GM23338 (cell line): ENCODE data around the gene NSD1. TPM values are rescaled to one million over a fixed set of nuclear protein-coding genes. Genes with fewer than 3 reads are reported as not detected.
A peak's percentile ranks its signal among the peaks of the same experiment; 100 is the strongest.

Experiments
- ATAC-seq: fragments of 200-7000 bp; cut with Tn5 transposase; 3 replicates; pipeline ENCODE4 v1.9.1; 2020
- DNase-seq: peaks from one replicate; pipeline ENCODE4 v3.0.0-alpha.2; 2015; ENCODE audit warnings: low spot score
- H2AFZ ChIP-seq: fragments of 200-600 bp; sonication (generic); 2 replicates; pipeline ENCODE4 v1.8.0; 2016; ENCODE audit warnings: antibody characterized with exemption, mild to moderate bottlenecking, moderate library complexity
- H3F3A ChIP-seq: fragments of 200-600 bp; sonication (generic); replicated peaks from 2 replicates; pipeline ENCODE4 v1.8.0; 2017; ENCODE audit warnings: antibody characterized with exemption, mixed run types, low read depth
- H3K27ac ChIP-seq: fragments of 200-600 bp; sonication (generic); 2 replicates; pipeline ENCODE4 v1.6.1; 2016; ENCODE audit warnings: low read depth
- H3K27me3 ChIP-seq: fragments of 200-600 bp; sonication (generic); 2 replicates; pipeline ENCODE4 v1.8.0; 2016; ENCODE audit warnings: mild to moderate bottlenecking, mixed run types, moderate library complexity; ENCODE audit not compliant: insufficient read depth
- H3K36me3 ChIP-seq: fragments of 200-600 bp; sonication (generic); 2 replicates; pipeline ENCODE4 v1.8.0; 2016; ENCODE audit warnings: mild to moderate bottlenecking; ENCODE audit not compliant: insufficient read depth
- H3K4me1 ChIP-seq: fragments of 200-600 bp; sonication (generic); 2 replicates; pipeline ENCODE4 v1.8.0; 2016; ENCODE audit warnings: mild to moderate bottlenecking, moderate library complexity; ENCODE audit not compliant: insufficient read depth
- H3K4me2 ChIP-seq: fragments of 200-600 bp; sonication (generic); 2 replicates; pipeline ENCODE4 v1.7.1; 2017; ENCODE audit warnings: mixed run types
- H3K4me3 ChIP-seq: fragments of 200-600 bp; sonication (generic); 2 replicates; pipeline ENCODE4 v1.6.1; 2016; ENCODE audit warnings: mixed run types
- H3K79me2 ChIP-seq: fragments of 200-600 bp; sonication (generic); replicated peaks from 2 replicates; pipeline ENCODE4 v1.8.0; 2017; ENCODE audit warnings: mild to moderate bottlenecking; ENCODE audit not compliant: insufficient read depth
- H3K9me2 ChIP-seq: fragments of 200-600 bp; sonication (generic); 2 replicates; pipeline ENCODE4 v1.8.0; 2017; ENCODE audit not compliant: insufficient read depth
- H4K20me1 ChIP-seq: fragments of 200-600 bp; sonication (generic); replicated peaks from 2 replicates; pipeline ENCODE4 v1.8.0; 2017; ENCODE audit warnings: mild to moderate bottlenecking; ENCODE audit not compliant: insufficient read depth
- H3K27ac Mint-ChIP-seq: 2 replicates; pipeline ENCODE4 v1.8.0; 2020; ENCODE audit warnings: inconsistent platforms, mild to moderate bottlenecking, moderate library complexity, mixed read lengths
- H3K27me3 Mint-ChIP-seq: 3 replicates; pipeline ENCODE4 v1.8.0; 2022; ENCODE audit warnings: low read depth, mild to moderate bottlenecking, moderate library complexity, mixed read lengths, inconsistent platforms; ENCODE audit not compliant: insufficient read depth, poor library complexity
- H3K36me3 Mint-ChIP-seq: 3 replicates; pipeline ENCODE4 v1.8.0; 2021; ENCODE audit warnings: low read depth, mild to moderate bottlenecking, inconsistent platforms, moderate library complexity, mixed read lengths
- H3K4me1 Mint-ChIP-seq: 3 replicates; pipeline ENCODE4 v1.8.0; 2020; ENCODE audit warnings: mild to moderate bottlenecking, inconsistent platforms, mixed read lengths
- H3K4me3 Mint-ChIP-seq: 3 replicates; pipeline ENCODE4 v1.8.0; 2021; ENCODE audit warnings: moderate library complexity, mild to moderate bottlenecking, inconsistent platforms, mixed read lengths
- H3K9me3 Mint-ChIP-seq: 3 replicates; pipeline ENCODE4 v1.8.0; 2020; ENCODE audit warnings: moderate library complexity, mild to moderate bottlenecking, inconsistent platforms, mixed read lengths
- CREB1 ChIP-seq: fragments of 250-450 bp; sonication (Bioruptor Pico); IDR thresholded peaks from 2 replicates; pipeline ENCODE4 v1.5.0; 2020; ENCODE audit warnings: low read depth, mild to moderate bottlenecking, moderate library complexity
- EZH2 ChIP-seq: fragments of 200-600 bp; sonication (generic); IDR thresholded peaks from one replicate; pipeline ENCODE4 v1.8.0; 2017; ENCODE audit warnings: antibody characterized with exemption, mild to moderate bottlenecking, low read depth; ENCODE audit not compliant: unreplicated experiment
- EZH2phosphoT487 ChIP-seq: fragments of 200-600 bp; sonication (generic); IDR thresholded peaks from one replicate; pipeline ENCODE4 v1.8.1; 2018; ENCODE audit warnings: antibody characterized with exemption; ENCODE audit not compliant: unreplicated experiment
- JUNB ChIP-seq: IDR thresholded peaks from one replicate; pipeline ENCODE4 v1.6.1; 2016; ENCODE audit warnings: antibody characterized with exemption; ENCODE audit not compliant: unreplicated experiment
- NANOG ChIP-seq: IDR thresholded peaks from 2 replicates; pipeline ENCODE4 v1.6.1; 2016; ENCODE audit warnings: antibody characterized with exemption, borderline replicate concordance
- POLR2AphosphoS5 ChIP-seq: IDR thresholded peaks from 2 replicates; pipeline ENCODE4 v1.6.1; 2016; ENCODE audit warnings: antibody characterized with exemption, low read depth
- STAT1 ChIP-seq: IDR thresholded peaks from one replicate; pipeline ENCODE4 v1.6.1; 2016; ENCODE audit warnings: antibody characterized with exemption; ENCODE audit not compliant: unreplicated experiment
- ZNF114 ChIP-seq: fragments of 250-450 bp; sonication (Bioruptor Pico); IDR thresholded peaks from 2 replicates; pipeline ENCODE4 v1.5.0; 2020; ENCODE audit warnings: mild to moderate bottlenecking, moderate library complexity
- ZNF331 ChIP-seq: fragments of 250-450 bp; sonication (Bioruptor Pico); IDR thresholded peaks from 2 replicates; pipeline ENCODE4 v1.5.0; 2020; ENCODE audit warnings: low read depth, mild to moderate bottlenecking, moderate library complexity
- polyA plus RNA-seq: library from polyadenylated mRNA; unstranded; fragments of >200 nt; fragmentation: Nextera tagmentation; extraction: Ambion mirVana; gene quantifications from 2 replicates; pipeline ENCODE4 v1.2.1, GENCODE V29; 2016
- total RNA-seq: library from RNA; depleted of rRNA; stranded (reverse); fragments of >200 nt; shearing (Covaris generic); gene quantifications from 2 replicates; pipeline ENCODE4 v1.2.3, GENCODE V29; 2014
- TF ChIP-seq, protein P1 (sequence below): fragments of 250-450 bp; sonication (Bioruptor Pico); IDR thresholded peaks from 2 replicates; pipeline ENCODE4 v1.5.0; 2020; ENCODE audit warnings: mild to moderate bottlenecking, moderate library complexity
- TF ChIP-seq, protein P2 (sequence below), 2 experiments: fragments of 200-600 bp in 1 of 2; sonication (generic) in 1 of 2; conservative IDR thresholded peaks; 2 replicates each; pipeline versions ENCODE4 v1.5.1 to v1.6.1; 2016 to 2017; ENCODE audit warnings: antibody characterized with exemption in 2 of 2, low read depth in 2 of 2, mild to moderate bottlenecking in 2 of 2, moderate library complexity in 1 of 2
- TF ChIP-seq, protein P3 (sequence below): IDR thresholded peaks from 2 replicates; pipeline ENCODE4 v1.6.1; 2016; ENCODE audit warnings: antibody characterized with exemption
- TF ChIP-seq, protein P4 (sequence below): IDR thresholded peaks from one replicate; pipeline ENCODE4 v1.6.1; 2018; ENCODE audit warnings: antibody characterized with exemption; ENCODE audit not compliant: unreplicated experiment

The NSD1 gene
- total and polyA plus RNA-seq, 2 experiments from 2014 or later, result 96.4 to 106 TPM

DNA sequence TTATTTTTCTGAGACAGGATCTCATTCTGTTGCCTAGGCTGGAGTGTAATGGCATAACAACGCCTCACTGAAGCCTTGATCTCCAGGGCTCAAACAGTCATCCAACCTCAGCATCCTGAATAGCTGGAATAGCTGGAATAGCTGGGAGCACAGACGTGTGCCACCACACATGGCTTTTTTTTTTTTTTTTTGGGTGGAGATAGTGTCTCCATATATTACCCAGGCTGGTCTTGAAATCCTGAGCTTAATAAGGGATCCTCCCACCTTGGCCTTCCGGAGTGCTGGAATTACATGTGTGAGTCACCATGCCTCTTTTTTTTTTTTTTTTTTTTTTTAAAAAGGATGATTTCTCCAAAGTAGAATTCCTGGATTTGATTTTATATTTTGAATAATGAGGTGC, 60.7 kb downstream of the NSD1 start:
- Mint-ChIP-seq H3K9me3 (no peaks in the 10 kb centered on the region), H3K27ac (no peak overlapping the region)

More for the DNA sequence above, 60.7 kb downstream of the NSD1 start:
- peaks cover 2% of the 10 kb centered on the region for H3K27me3 Mint-ChIP-seq
- DNase-seq (peak; percentile 37), ATAC-seq (no peak)
- Histone ChIP-seq H3K9me2 (no peaks in the 10 kb centered on the region), H3K27me3 (no peaks in the 10 kb centered on the region), H3K36me3 (peaks cover 59% of the 10 kb centered on the region), H3K4me3 (no peak overlapping the region), H4K20me1 (peaks cover 42% of the 10 kb centered on the region), H3K27ac (peak overlapping the region; percentile 45; the same call in 1 of the 2 replicates), H3K4me2 (no peak overlapping the region), H2AFZ (no peak overlapping the region), H3K79me2 (peaks cover 92% of the 10 kb centered on the region), H3K4me1 (no peaks in the 10 kb centered on the region), H3F3A (peaks cover 13% of the 10 kb centered on the region; the same call in 1 of the 2 replicates)
- no peaks in the 10 kb centered on the region for H3K4me1 Mint-ChIP-seq
- H3K36me3 Mint-ChIP-seq, result peaks cover 72% of the 10 kb centered on the region
- no peak for TF ChIP-seq EZH2
- no peak for TF ChIP-seq ZNF114
- no peak for TF ChIP-seq CREB1
- no peak for TF ChIP-seq JUNB
- TF ChIP-seq, protein P1, sequence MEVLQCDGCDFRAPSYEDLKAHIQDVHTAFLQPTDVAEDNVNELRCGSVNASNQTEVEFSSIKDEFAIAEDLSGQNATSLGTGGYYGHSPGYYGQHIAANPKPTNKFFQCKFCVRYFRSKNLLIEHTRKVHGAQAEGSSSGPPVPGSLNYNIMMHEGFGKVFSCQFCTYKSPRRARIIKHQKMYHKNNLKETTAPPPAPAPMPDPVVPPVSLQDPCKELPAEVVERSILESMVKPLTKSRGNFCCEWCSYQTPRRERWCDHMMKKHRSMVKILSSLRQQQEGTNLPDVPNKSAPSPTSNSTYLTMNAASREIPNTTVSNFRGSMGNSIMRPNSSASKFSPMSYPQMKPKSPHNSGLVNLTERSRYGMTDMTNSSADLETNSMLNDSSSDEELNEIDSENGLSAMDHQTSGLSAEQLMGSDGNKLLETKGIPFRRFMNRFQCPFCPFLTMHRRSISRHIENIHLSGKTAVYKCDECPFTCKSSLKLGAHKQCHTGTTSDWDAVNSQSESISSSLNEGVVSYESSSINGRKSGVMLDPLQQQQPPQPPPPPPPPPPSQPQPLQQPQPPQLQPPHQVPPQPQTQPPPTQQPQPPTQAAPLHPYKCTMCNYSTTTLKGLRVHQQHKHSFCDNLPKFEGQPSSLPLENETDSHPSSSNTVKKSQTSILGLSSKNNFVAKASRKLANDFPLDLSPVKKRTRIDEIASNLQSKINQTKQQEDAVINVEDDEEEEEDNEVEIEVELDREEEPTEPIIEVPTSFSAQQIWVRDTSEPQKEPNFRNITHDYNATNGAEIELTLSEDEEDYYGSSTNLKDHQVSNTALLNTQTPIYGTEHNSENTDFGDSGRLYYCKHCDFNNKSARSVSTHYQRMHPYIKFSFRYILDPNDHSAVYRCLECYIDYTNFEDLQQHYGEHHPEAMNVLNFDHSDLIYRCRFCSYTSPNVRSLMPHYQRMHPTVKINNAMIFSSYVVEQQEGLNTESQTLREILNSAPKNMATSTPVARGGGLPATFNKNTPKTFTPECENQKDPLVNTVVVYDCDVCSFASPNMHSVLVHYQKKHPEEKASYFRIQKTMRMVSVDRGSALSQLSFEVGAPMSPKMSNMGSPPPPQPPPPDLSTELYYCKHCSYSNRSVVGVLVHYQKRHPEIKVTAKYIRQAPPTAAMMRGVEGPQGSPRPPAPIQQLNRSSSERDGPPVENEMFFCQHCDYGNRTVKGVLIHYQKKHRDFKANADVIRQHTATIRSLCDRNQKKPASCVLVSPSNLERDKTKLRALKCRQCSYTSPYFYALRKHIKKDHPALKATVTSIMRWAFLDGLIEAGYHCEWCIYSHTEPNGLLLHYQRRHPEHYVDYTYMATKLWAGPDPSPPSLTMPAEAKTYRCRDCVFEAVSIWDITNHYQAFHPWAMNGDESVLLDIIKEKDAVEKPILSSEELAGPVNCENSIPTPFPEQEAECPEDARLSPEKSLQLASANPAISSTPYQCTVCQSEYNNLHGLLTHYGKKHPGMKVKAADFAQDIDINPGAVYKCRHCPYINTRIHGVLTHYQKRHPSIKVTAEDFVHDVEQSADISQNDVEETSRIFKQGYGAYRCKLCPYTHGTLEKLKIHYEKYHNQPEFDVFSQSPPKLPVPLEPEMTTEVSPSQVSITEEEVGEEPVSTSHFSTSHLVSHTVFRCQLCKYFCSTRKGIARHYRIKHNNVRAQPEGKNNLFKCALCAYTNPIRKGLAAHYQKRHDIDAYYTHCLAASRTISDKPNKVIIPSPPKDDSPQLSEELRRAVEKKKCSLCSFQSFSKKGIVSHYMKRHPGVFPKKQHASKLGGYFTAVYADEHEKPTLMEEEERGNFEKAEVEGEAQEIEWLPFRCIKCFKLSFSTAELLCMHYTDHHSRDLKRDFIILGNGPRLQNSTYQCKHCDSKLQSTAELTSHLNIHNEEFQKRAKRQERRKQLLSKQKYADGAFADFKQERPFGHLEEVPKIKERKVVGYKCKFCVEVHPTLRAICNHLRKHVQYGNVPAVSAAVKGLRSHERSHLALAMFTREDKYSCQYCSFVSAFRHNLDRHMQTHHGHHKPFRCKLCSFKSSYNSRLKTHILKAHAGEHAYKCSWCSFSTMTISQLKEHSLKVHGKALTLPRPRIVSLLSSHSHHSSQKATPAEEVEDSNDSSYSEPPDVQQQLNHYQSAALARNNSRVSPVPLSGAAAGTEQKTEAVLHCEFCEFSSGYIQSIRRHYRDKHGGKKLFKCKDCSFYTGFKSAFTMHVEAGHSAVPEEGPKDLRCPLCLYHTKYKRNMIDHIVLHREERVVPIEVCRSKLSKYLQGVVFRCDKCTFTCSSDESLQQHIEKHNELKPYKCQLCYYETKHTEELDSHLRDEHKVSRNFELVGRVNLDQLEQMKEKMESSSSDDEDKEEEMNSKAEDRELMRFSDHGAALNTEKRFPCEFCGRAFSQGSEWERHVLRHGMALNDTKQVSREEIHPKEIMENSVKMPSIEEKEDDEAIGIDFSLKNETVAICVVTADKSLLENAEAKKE (CRISPR knock-in tag), result no peak
- TF ChIP-seq ZNF331, result no peak
- TF ChIP-seq NANOG, result no peak
- TF ChIP-seq, protein P2, sequence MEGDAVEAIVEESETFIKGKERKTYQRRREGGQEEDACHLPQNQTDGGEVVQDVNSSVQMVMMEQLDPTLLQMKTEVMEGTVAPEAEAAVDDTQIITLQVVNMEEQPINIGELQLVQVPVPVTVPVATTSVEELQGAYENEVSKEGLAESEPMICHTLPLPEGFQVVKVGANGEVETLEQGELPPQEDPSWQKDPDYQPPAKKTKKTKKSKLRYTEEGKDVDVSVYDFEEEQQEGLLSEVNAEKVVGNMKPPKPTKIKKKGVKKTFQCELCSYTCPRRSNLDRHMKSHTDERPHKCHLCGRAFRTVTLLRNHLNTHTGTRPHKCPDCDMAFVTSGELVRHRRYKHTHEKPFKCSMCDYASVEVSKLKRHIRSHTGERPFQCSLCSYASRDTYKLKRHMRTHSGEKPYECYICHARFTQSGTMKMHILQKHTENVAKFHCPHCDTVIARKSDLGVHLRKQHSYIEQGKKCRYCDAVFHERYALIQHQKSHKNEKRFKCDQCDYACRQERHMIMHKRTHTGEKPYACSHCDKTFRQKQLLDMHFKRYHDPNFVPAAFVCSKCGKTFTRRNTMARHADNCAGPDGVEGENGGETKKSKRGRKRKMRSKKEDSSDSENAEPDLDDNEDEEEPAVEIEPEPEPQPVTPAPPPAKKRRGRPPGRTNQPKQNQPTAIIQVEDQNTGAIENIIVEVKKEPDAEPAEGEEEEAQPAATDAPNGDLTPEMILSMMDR (conservative IDR thresholded peaks at IDR 0.05; ENCODE audit: low read depth in 2 of 2), result no peak
- no peak for TF ChIP-seq STAT1
- no peak for TF ChIP-seq EZH2phosphoT487
- TF ChIP-seq, protein P3, sequence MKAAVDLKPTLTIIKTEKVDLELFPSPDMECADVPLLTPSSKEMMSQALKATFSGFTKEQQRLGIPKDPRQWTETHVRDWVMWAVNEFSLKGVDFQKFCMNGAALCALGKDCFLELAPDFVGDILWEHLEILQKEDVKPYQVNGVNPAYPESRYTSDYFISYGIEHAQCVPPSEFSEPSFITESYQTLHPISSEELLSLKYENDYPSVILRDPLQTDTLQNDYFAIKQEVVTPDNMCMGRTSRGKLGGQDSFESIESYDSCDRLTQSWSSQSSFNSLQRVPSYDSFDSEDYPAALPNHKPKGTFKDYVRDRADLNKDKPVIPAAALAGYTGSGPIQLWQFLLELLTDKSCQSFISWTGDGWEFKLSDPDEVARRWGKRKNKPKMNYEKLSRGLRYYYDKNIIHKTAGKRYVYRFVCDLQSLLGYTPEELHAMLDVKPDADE, result no peak
- TF ChIP-seq POLR2AphosphoS5, result no peak
- TF ChIP-seq, protein P4, sequence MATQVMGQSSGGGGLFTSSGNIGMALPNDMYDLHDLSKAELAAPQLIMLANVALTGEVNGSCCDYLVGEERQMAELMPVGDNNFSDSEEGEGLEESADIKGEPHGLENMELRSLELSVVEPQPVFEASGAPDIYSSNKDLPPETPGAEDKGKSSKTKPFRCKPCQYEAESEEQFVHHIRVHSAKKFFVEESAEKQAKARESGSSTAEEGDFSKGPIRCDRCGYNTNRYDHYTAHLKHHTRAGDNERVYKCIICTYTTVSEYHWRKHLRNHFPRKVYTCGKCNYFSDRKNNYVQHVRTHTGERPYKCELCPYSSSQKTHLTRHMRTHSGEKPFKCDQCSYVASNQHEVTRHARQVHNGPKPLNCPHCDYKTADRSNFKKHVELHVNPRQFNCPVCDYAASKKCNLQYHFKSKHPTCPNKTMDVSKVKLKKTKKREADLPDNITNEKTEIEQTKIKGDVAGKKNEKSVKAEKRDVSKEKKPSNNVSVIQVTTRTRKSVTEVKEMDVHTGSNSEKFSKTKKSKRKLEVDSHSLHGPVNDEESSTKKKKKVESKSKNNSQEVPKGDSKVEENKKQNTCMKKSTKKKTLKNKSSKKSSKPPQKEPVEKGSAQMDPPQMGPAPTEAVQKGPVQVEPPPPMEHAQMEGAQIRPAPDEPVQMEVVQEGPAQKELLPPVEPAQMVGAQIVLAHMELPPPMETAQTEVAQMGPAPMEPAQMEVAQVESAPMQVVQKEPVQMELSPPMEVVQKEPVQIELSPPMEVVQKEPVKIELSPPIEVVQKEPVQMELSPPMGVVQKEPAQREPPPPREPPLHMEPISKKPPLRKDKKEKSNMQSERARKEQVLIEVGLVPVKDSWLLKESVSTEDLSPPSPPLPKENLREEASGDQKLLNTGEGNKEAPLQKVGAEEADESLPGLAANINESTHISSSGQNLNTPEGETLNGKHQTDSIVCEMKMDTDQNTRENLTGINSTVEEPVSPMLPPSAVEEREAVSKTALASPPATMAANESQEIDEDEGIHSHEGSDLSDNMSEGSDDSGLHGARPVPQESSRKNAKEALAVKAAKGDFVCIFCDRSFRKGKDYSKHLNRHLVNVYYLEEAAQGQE, result no peak
- H3K4me3 Mint-ChIP-seq, result no peak overlapping the region
